ENCODE measurements around the gene PHACTR1.

PHACTR1 gene

GRCh38 chr6:12950976-12951375, 234.4 kb downstream of the PHACTR1 start:
- DNase-seq (ENCODE audit: low read depth in 2 of 2): no peak

GRCh38 chr6:12951415-12951814, 234.8 kb downstream of the PHACTR1 start:
- DNase-seq (ENCODE audit: low read depth in 2 of 2): no peak

GRCh38 chr6:12952318-12952717, 235.8 kb downstream of the PHACTR1 start:
- no peak for DNase-seq (ENCODE audit: low read depth in 2 of 2)

GRCh38 chr6:12955956-12956355, 239.4 kb downstream of the PHACTR1 start:
- DNase-seq (ENCODE audit: low read depth in 2 of 2): no peak

- DNase-seq (ENCODE audit: low read depth in 2 of 2): no peak
These were observed 240.4 kb downstream of the PHACTR1 start for GRCh38 chr6:12956991-12957320.

GRCh38 chr6:12957321-12958051, 240.9 kb downstream of the PHACTR1 start:
- peak in 1 of 2 donors; percentile 9 for DNase-seq (ENCODE audit: low read depth in 2 of 2)

- no peak for DNase-seq (ENCODE audit: low read depth in 2 of 2)
These were observed 241.6 kb downstream of the PHACTR1 start for GRCh38 chr6:12958052-12958706.

GRCh38 chr6:12961761-12962160, 245.2 kb downstream of the PHACTR1 start:
- DNase-seq (ENCODE audit: low read depth in 2 of 2): no peak

GRCh38 chr6:12962529-12962928, 246.0 kb downstream of the PHACTR1 start:
- DNase-seq (ENCODE audit: low read depth in 2 of 2): no peak

- no peak for DNase-seq (ENCODE audit: low read depth in 2 of 2)
These were observed 246.4 kb downstream of the PHACTR1 start for GRCh38 chr6:12962987-12963386.

- DNase-seq (ENCODE audit: low read depth in 2 of 2): no peak
These were observed 247.0 kb downstream of the PHACTR1 start for GRCh38 chr6:12963567-12963966.

GRCh38 chr6:12967686-12968085, 251.1 kb downstream of the PHACTR1 start:
- no peak for DNase-seq (ENCODE audit: low read depth in 2 of 2)

- DNase-seq (ENCODE audit: low read depth in 2 of 2): no peak
These were observed 251.7 kb downstream of the PHACTR1 start for GRCh38 chr6:12968290-12968689.

GRCh38 chr6:12968839-12969558, 252.4 kb downstream of the PHACTR1 start:
- DNase-seq (ENCODE audit: low read depth in 2 of 2): no peak

- DNase-seq (ENCODE audit: low read depth in 2 of 2): no peak
These were observed 253.4 kb downstream of the PHACTR1 start for GRCh38 chr6:12969966-12970365.

GRCh38 chr6:12973386-12973785, 256.8 kb downstream of the PHACTR1 start:
- no peak for DNase-seq (ENCODE audit: low read depth in 2 of 2)

GRCh38 chr6:12974551-12974950, 258.0 kb downstream of the PHACTR1 start:
- no peak for DNase-seq (ENCODE audit: low read depth in 2 of 2)

GRCh38 chr6:12976366-12976765, 259.8 kb downstream of the PHACTR1 start:
- no peak for DNase-seq (ENCODE audit: low read depth in 2 of 2)

- DNase-seq (ENCODE audit: low read depth in 2 of 2): no peak
These were observed 260.6 kb downstream of the PHACTR1 start for GRCh38 chr6:12977206-12977605.

- no peak for DNase-seq (ENCODE audit: low read depth in 2 of 2)
These were observed 261.2 kb downstream of the PHACTR1 start for GRCh38 chr6:12977806-12978205.

GRCh38 chr6:12980741-12981140, 264.2 kb downstream of the PHACTR1 start:
- no peak for DNase-seq (ENCODE audit: low read depth in 2 of 2)

GRCh38 chr6:12984776-12985175, 268.2 kb downstream of the PHACTR1 start:
- no peak for DNase-seq (ENCODE audit: low read depth in 2 of 2)

- DNase-seq (ENCODE audit: low read depth in 2 of 2): no peak
These were observed 271.2 kb downstream of the PHACTR1 start for GRCh38 chr6:12987783-12988182.
